ENCODE results near the gene CCT2. TPM values are rescaled to one million over a fixed set of nuclear protein-coding genes. Genes with fewer than 3 reads are reported as not detected.
A peak's percentile ranks its signal among the peaks of the same experiment; 100 is the strongest.

The CCT2 gene
- total RNA-seq, result 77.3 TPM

DNA sequence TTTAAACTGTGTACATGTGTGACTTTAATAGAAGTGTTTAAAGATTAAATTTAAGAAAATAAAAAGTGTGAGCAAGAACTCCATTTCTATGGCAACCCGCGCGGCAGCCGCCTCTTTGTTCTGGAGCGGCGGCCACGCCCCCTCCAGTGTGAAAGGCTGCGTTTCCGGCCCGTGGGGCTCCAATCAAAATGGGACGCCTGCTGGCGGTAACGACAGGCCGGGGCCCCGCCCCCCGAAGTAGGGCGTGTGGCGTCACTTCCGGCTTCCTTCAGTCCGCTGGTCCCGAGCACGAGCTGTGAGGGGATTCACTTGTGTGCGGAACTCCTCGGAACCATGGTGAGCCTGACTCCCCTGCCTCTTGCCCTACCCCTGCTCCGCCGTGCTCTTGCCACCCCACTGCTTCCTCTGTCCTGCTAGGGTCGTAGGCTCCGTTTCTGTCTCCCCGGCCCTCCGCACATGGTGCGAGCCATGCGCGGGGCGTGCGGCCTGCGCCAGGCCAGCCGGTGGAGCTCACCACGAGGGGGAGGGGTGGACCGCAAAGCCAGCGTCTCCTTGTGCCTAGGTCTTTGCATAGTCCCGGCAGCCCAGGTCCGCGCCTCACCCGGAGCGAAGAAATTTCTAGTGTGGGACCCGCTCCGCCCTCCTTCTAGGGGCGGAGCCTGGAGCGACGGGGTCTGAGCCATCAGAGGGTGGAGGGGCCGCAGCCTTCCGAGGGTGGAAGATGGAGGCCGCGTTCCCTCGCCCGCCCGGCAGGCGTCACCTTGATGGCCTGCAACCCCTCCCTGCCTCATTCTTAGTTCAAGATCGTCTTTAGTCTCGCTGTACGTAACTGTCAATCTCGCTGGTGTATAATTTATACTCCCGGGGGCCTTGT lies at the start of gene CCT2:
TSS of gene CCT2 (plus strand) at position 271 of the 874 bp plus-strand sequence. CDS start at position 334, 63 bp downstream.
- TF ChIP-seq POLR2A (IDR thresholded peaks at IDR 0.05) (peak in 1 of 2 donors; percentile 36), POLR2AphosphoS5 (IDR thresholded peaks at IDR 0.05; ENCODE audit: insufficient read depth in 1 of 2, low read depth in 1 of 2) (peak; percentile 95 to 97)
- TF ChIP-seq, protein P1, sequence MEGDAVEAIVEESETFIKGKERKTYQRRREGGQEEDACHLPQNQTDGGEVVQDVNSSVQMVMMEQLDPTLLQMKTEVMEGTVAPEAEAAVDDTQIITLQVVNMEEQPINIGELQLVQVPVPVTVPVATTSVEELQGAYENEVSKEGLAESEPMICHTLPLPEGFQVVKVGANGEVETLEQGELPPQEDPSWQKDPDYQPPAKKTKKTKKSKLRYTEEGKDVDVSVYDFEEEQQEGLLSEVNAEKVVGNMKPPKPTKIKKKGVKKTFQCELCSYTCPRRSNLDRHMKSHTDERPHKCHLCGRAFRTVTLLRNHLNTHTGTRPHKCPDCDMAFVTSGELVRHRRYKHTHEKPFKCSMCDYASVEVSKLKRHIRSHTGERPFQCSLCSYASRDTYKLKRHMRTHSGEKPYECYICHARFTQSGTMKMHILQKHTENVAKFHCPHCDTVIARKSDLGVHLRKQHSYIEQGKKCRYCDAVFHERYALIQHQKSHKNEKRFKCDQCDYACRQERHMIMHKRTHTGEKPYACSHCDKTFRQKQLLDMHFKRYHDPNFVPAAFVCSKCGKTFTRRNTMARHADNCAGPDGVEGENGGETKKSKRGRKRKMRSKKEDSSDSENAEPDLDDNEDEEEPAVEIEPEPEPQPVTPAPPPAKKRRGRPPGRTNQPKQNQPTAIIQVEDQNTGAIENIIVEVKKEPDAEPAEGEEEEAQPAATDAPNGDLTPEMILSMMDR (IDR thresholded peaks at IDR 0.05), result peak in 2 of 3 experiments; percentile 4 to 22
- Histone ChIP-seq H3K27me3 (no peaks in the 10 kb centered on the region), H3K27ac (peak within 1 kb of the TSS; percentile 83), H3K9me3 (no peaks in the 10 kb centered on the region), H3K36me3 (peaks cover 0 to 35% of the 10 kb centered on the region in 2 donors), H3K4me3 (peak within 1 kb of the TSS; percentile 72 to 83), H3K4me1 (peaks cover 11% of the 10 kb centered on the region)
- intact Hi-C loops (cut with DNase I), result no loop called here
- peak in 1 of 2 donors; percentile 97 for DNase-seq (ENCODE audit: extremely low spot score in 2 of 2)

DNA sequence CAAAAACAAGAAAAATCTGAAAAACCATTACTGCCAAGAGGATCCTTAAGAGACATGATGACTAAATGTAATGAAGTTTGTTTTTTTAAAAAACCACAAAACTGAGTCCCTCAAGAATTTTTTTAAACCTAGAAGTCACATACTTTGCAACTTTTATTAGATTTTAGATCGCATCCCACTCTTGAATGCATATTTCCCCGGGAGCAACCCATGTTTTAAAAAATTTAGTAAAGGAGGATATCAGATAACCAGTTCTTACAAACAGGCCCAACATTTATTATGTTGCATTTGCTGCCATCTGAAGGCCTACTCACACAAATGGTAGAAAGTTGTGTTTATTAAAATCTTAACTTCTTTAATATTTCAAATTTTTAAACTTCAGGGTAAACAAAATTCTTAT lies 44.3 kb upstream of the CCT2 start:
- Histone ChIP-seq H3K27ac (no peak overlapping the region), H3K27me3 (no peaks in the 10 kb centered on the region), H3K36me3 (no peaks in the 10 kb centered on the region), H3K9me3 (no peaks in the 10 kb centered on the region), H3K4me3 (no peak overlapping the region), H3K4me1 (no peaks in the 10 kb centered on the region)
- TF ChIP-seq, protein P1 (IDR thresholded peaks at IDR 0.05), result no peak
- TF ChIP-seq POLR2AphosphoS5 (IDR thresholded peaks at IDR 0.05; ENCODE audit: insufficient read depth in 1 of 2, low read depth in 1 of 2), result no peak
- TF ChIP-seq POLR2A (IDR thresholded peaks at IDR 0.05), result no peak
- DNase-seq (ENCODE audit: extremely low spot score in 2 of 2), result no peak
- intact Hi-C loops (cut with DNase I), result no loop called here

DNA sequence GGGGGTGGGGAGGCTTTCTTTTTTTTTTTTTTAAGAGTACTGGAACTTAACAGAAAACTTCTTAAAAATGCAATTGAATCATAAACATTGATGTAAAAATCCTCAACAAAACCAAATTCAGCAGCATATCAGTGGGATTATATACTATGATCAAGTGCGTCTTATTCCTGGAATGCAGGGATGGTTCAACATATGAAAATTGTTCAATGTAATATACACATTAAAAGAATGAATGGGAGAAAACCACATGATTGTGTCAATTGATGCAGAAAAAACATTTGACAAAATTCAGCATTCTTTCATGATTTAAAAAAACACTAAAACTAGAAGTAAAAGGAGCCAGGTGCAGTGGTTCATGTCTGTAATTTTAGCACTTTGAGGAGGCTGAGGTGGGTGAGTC lies 41.2 kb upstream of the CCT2 start:
- no peak overlapping the region for H3K27ac ChIP-seq
- no peaks in the 10 kb centered on the region for H3K4me1 ChIP-seq
- no peak for DNase-seq (ENCODE audit: extremely low spot score in 2 of 2)
- no peaks in the 10 kb centered on the region for H3K9me3 ChIP-seq
- TF ChIP-seq POLR2A (IDR thresholded peaks at IDR 0.05) (no peak), POLR2AphosphoS5 (IDR thresholded peaks at IDR 0.05; ENCODE audit: insufficient read depth in 1 of 2, low read depth in 1 of 2) (no peak)
- H3K4me3 ChIP-seq, result no peak overlapping the region
- intact Hi-C loops (cut with DNase I), result no loop called here
- no peaks in the 10 kb centered on the region for H3K36me3 ChIP-seq
- H3K27me3 ChIP-seq, result no peaks in the 10 kb centered on the region

DNA sequence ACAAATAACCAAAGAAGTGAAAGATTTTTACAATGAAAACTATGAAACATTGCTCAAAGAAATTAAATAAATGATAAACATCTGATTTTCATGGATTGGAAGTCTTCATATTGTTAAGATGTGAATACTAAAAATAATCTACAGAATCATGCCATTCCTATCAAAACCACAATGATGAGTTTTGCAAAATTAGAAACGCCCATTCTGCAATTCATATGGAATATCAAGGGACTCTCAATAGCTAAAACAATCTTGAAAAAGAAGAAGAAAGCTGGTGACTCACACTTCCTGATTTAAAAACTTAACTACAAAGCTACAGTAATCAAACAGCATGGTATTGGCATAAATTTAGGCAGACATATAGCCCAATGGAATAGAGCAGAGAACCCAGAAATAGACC lies 40.2 kb upstream of the CCT2 start:
- no peak overlapping the region for H3K4me3 ChIP-seq
- H3K4me1 ChIP-seq, result no peaks in the 10 kb centered on the region
- H3K27ac ChIP-seq, result no peak overlapping the region
- H3K9me3 ChIP-seq, result no peaks in the 10 kb centered on the region
- no peaks in the 10 kb centered on the region for H3K27me3 ChIP-seq
- no peak for DNase-seq (ENCODE audit: extremely low spot score in 2 of 2)
- intact Hi-C loops (cut with DNase I), result no loop called here
- TF ChIP-seq POLR2A (IDR thresholded peaks at IDR 0.05) (no peak), POLR2AphosphoS5 (IDR thresholded peaks at IDR 0.05; ENCODE audit: insufficient read depth in 1 of 2, low read depth in 1 of 2) (no peak)
- TF ChIP-seq, protein P1 (IDR thresholded peaks at IDR 0.05), result no peak
- H3K36me3 ChIP-seq, result no peaks in the 10 kb centered on the region

DNA sequence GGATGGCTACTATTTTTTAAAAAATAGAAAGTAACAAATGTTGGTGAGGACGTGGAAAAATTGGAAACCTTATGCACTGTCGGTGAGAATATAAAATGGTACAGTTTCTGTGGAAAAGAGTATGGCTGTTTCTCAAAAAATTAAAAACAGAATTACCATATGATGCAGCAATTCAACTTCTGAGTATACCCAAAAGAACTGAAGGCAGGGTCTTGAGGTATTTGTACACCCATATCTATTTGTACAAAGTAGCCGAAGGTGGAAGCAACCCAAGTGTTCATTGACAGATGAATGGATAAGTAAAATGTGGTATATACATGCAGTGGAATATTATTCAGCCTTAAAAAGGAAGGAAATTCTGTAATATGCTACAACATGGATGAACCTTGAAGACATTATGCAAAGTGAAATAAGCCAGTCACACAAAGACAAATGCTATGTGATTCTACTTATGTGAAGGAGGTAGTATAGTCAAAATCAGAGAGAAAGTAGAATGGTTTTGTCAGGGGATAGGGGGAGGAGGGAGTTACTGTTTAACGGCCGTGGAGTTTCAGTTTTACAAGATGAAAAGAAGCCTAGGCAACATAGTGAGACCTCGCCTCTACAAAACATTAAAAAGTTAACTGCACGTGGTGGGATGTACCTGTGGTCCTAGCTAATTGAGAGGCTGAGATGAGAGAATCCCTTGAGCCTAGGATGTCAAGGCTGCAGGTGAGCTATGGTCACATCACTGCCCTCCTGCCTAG lies 38.4 kb upstream of the CCT2 start:
- no peaks in the 10 kb centered on the region for H3K4me1 ChIP-seq
- TF ChIP-seq, protein P1 (IDR thresholded peaks at IDR 0.05), result no peak
- no peak for TF ChIP-seq POLR2AphosphoS5 (IDR thresholded peaks at IDR 0.05; ENCODE audit: insufficient read depth in 1 of 2, low read depth in 1 of 2)
- no peak for TF ChIP-seq POLR2A (IDR thresholded peaks at IDR 0.05)
- no peak overlapping the region for H3K4me3 ChIP-seq
- DNase-seq (ENCODE audit: extremely low spot score in 2 of 2), result no peak
- H3K36me3 ChIP-seq, result no peaks in the 10 kb centered on the region
- H3K27ac ChIP-seq, result no peak overlapping the region
- intact Hi-C loops (cut with DNase I), result no loop called here
- no peaks in the 10 kb centered on the region for H3K27me3 ChIP-seq
- H3K9me3 ChIP-seq, result no peaks in the 10 kb centered on the region
